GM19395 (cell line): ENCODE data around the gene SNX1.

ENCODE experiments used
- ATAC-seq: cut with Tn5 transposase; IDR thresholded peaks from one replicate; pipeline ENCODE4 v1.9.1; 2021; ENCODE audit warnings: mild to moderate bottlenecking, moderate library complexity; ENCODE audit not compliant: unreplicated experiment

SNX1 gene

DNA sequence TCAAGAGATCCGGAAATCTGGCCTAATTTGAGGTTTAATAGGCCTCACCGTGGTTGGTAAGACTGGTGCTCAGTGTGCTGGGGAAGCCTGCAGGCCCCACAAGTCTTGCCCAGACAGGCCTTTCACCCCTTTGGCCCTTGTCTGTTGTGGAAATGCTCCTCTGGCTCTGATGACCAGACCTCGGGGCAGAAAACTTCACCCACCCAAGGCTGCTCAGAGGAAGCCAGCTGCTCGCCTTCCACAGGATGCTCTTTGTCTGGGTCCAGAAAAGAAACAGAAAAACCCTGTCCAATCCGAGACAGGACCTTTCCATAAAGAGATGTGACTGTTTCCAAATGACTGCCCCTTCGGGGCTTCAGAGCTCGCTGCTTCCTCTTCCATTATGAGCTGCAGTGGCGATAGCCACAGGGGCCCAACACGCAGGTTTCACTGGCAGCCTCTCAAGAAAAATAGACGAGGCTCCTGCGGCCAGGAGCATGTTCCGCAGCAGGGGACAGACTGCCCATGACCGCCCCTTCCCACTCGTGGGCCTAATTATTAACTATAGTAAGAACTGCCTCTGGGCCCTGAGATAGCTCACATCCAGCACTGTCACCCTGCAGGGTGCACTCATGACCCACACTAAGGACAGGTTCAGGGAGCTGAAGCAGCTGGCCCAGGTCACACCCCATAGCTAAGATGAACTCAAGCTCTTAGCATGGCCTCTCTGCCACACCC, 48.9 kb downstream of the SNX1 start:
- ATAC-seq = peak; percentile 70

- no peak for ATAC-seq
These were observed 50.3 kb downstream of the SNX1 start for GRCh38 chr15:64146041-64146440.

DNA sequence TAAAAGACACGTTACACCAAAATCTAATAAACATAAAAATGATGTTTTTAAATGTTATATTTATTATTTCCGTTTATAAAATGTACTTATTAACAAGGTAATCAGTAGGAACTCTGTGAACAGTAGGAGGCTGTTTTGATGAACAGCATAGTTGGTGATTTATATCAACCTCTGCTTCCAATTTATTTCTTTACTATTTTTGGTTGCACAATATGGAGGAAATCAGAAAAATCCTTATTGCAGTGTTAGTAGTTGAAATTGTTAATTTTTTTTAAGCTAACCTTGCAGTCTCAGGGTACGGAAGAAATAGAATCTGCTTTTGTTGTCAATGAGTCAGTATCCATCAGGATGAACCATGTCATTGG, 50.7 kb downstream of the SNX1 start:
- no peak for ATAC-seq

DNA sequence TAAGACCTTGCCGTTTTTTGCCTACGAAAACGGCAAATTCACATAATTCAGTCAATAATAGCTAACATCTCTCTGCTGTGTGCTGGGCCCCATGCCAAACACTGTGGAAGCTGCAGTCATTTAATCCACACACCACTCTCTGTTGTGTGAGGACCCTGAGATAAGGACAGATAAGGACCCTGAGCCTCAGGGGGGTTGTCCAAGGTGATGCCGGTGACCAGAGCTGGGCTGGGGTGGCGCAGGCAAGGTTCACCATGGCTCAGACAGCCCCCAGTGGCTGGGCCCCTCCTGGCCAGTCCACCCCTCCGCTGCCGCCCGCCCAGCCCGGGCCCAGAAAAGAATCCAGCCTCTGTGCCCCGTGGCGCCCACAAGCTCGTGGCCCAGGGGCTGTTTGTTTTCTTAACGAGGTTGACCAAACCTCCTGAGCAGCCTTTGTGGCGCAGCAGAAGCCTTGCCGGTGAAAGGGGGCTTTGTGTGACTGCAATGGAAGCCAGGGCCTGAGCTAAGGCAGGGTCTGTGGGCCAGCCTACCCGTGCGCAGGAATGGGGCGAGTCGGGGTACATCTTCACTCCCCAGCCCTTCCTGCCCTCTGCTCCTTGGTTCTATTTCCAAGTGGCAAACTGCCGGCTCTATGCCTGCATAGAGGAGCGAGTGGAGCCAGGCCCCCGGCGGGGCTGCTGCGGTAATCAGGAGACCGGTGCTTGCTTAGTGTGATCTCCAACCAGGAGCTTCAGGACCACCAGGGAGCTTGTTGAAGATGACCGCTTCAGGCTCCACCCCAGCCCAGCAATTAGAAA, 51.3 kb downstream of the SNX1 start:
- no peak for ATAC-seq

- no peak for ATAC-seq
These were observed 52.4 kb downstream of the SNX1 start for GRCh38 chr15:64148168-64148567.

DNA sequence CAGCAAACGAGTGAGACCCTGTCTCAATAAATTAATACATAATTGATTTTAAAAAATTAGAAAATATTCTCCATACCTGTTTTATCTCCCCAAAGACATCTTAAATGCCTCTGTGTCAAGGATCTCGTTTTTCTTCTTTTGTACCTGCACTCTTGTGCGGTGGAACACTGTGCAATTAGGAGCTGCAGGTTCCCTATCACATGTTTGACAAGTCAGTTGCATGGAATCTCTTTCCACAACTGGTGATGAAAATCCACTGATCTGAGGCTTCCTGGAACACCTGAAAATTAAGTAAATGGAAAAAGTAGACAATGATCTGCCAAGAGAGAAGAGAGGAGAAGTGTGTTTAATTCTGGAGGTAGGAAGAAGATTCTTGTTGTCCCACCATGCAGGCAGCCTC, 52.8 kb downstream of the SNX1 start:
- no peak for ATAC-seq

GRCh38 chr15:64149424-64149823, 53.6 kb downstream of the SNX1 start:
- ATAC-seq = no peak

DNA sequence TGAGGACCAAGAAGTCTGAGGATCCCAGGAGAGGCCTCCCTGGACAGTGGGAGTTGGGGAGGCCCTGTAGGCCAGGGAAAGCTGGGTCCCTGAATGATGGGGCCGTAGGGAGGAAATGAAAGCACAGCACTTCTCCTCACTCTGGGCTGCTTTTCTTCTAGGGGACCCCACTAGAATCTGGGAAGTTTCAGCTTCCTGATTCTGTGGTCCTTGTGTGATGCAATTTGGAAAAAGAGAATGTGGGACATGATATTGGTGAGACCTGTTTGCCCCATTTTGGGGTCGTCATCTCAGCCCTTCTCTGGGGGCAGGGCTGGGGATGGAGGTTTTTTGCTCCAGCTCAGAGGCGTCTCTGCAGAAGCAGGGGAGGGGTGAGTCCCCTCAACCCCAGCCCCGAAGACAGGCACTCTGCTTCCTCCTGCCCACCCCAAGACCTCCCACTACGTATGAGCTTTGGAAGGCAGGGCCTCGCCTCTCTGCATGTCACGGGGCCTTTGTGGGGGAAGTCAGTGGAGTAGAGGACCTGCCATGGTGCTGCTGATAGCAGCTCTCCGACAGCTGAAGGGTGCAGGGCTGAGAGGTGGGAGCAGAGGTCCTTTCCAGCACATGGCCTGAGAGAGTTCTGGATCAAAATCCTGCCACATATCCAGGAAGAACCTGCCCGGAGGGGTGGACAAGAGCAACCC, 54.3 kb downstream of the SNX1 start:
- ATAC-seq = no peak

GRCh38 chr15:64151727-64152506, 56.1 kb downstream of the SNX1 start, which contains the start of gene SNX22:
Gene SNX22 (plus strand): TSS chr15:64151731. CDS start chr15:64151776, 45 bp downstream.
- ATAC-seq = peak; percentile 3

GRCh38 chr15:64152507-64153387, 57.0 kb downstream of the SNX1 start:
- no peak for ATAC-seq

DNA sequence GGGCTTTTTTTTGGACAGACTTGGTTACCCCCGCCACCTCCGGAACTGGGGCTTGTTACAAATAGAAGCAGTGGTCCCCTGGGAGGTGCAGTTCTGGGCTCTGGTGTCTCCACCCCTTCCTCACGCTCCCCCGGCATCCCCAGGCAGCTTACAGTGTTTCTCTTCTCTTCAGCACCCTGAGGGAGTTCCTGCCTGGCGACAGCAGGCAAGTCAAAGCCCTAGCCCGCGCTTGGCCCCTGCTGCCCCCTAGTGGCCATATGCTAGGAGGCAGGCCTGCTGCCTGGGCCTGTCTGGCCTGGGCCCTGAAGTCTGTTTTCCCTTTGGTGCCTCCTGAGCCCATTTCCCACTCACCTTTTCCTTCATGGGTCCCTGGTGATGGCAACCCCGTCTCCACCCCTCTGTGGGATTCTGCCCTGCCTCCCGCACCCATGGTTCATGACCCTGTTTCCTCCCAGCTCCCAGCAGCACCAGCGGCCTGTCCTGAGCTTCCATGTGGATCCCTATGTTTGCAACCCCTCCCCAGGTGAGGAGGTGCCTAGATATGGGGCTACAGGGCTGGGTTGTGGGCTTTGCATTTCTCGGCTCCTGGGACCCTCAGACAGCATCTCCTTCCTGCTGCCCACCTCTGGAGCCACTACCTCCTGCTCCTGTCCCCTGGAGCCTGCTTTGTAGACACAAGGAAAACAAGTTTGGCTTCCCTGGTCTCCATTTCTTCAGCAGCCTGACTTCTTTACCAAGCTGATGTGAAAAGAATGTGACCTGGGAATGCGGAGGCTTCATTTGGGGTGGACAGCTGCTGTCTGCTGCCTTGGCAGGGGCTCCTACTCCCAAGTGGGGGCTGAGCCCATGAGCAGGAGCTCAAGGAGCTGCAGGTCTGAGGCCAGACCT, 57.9 kb downstream of the SNX1 start:
- ATAC-seq = peak; percentile 64

DNA sequence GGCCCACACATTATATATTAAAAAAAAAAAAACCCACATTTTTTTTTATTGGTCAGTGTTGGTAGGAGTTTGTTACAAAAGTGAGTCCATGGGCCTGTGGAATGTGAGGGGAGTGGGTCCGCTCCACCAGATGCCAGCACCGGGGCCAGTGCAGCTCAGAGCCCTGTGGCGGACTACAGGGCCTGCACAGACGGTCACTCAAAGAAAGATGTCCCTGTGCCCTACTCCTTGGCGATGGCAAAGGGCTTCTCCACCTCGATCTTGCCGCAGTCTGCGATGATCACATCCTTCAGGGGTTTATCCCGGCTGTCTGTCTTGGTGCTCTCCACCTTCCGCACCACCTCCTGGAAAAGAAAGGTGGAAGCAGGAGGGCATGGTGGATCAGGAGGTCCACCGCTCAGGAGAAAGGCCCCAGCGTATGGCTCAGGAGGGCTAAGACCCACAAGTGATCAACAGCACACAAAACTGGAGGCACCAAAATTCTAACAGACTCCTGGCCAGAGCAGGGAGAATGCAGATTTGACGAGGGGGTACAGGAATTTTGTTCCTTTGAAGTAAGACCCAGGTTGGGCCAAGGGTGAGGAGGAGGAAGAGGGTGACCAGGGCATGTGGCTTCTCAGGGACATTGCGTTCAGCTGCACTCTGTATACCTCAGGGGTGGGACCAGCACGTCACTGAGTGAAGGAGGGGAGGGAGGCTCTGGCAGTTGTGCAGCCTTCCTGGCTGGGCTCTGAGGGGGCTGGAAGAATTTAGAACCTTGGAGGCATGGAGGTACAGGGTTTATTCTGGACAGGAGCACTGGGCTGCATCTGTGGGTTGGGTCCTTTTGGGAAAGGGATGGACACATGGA, 60.2 kb downstream of the SNX1 start:
- no peak for ATAC-seq

DNA sequence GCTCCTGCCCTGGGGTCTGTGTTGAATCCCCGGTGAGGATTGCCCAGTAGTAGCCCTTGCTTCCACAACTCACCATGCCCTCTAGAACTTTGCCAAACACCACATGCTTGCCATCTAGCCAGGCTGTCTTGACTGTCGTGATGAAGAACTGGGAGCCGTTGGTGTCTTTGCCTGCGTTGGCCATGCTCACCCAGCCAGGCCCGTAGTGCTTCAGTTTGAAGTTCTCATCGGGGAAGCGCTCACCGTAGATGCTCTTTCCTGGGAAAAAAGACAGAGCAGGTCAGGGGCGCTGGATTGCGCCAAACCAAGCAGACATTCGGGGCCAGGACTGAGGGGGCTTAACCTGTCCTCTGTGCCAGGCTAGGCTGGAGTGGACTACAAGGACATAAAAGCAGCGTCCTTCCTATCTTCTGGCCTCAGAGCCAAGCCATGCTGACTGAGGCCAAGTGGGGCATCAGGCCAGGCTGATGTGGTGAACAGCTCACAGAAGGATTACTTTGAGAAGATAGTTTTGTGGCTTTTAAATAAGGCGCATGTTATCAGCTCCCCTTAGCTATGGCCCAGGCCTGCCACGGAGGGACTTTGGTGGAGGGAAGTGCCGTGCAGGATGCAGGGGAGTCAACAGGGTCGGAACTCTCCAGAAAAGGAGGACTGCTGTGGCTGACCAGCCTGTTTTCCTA, 61.0 kb downstream of the SNX1 start:
- ATAC-seq = no peak

- ATAC-seq = no peak
These were observed 61.9 kb downstream of the SNX1 start for GRCh38 chr15:64157599-64158125.

DNA sequence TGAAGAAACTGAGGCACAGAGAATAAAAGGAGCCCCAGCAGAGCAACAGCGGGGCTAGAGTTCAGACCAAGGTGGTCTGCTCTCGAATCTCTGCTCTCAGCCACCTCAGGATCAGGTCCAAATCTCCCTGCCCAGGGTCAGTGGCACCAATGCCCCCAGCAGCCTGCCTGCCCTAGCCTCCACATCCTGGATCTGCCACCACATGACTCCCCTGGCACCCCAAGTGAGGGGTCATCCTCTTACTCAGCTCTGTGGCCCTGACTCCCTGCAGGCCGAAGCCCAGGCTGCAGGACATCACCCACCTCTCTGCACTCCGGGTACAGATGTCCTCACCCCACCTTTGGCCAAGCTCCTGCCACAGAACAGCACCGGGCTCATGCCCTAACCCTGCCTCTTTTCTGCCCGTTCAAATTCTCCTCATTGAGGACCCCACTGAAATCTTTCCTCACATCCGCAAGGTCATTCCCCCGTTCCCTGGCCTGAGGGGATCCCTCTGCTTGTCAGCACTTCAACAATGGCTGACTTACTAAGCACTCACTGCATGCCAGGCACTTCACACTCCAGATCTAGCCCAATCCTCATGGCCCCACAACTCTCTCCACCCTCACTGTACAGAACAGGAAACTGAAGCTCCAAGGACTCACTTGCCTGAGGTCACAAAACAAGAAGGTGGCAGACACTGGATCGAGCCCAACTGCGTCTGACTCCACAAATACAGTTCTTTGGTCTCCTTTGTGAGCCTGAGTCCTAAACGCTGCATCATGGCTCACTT, 62.8 kb downstream of the SNX1 start:
- no peak for ATAC-seq

DNA sequence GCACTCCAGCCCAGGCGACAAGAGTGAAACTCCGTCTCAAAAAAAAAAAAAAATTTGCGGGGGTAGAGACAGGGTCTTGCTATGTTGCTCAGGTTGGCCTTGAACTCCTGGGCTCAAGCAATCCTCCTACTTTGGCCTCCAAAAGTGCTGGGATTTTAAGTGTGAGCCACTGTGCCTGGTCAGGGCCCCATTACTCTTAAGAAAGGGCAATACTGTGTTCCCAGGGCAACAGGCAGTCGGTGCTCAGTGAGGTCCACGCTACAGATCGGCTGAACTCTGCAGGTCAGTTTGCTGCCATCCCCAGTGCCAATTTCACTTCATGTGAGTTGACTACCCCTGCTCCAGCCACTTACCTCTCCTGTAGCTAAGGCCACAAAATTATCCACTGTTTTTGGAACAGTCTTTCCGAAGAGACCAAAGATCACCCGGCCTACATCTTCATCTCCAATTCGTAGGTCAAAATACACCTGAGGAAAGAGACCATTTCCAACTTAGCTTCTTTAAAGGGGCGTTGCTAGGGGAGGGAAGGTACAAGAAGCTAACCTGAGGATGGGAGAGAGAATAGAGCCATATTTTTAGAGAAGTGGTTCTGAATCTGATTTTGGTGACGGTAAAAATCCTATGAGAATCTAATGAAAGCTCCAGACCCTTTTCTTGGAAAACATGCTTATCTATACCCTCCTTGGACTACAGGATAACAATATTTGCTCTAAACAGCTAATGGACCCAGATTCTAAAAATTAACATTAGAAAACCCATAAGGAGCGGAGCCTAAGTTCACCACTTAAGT, 66.1 kb downstream of the SNX1 start:
- no peak for ATAC-seq
